Spinal cord (tissue), 10 donors: ENCODE results near the gene DCAF8. TPM values are rescaled to one million over a fixed set of nuclear protein-coding genes. Genes with fewer than 3 reads are reported as not detected.

Experiments
- DNase-seq, 6 donors: peaks; one replicate each; pipeline versions ENCODE4 v3.0.0 to v3.0.0-alpha.2; 2013 to 2015; ENCODE audit warnings: low spot score in 6 of 6, low read depth in 4 of 6
- H3K27ac ChIP-seq: one replicate; pipeline ENCODE4 v1.5.1; 2013; ENCODE audit warnings: low read depth, low read length, control low read depth
- H3K27me3 ChIP-seq: one replicate; pipeline ENCODE4 v1.6.1; 2013; ENCODE audit warnings: low read length; ENCODE audit not compliant: control insufficient read depth, insufficient read depth
- H3K36me3 ChIP-seq: one replicate; pipeline ENCODE4 v1.6.1; 2013; ENCODE audit warnings: low read length; ENCODE audit not compliant: control insufficient read depth, insufficient read depth
- H3K4me1 ChIP-seq: one replicate; pipeline ENCODE4 v1.6.1; 2013; ENCODE audit warnings: low read length; ENCODE audit not compliant: control insufficient read depth, insufficient read depth
- H3K4me3 ChIP-seq: one replicate; pipeline ENCODE4 v1.5.1; 2013; ENCODE audit warnings: low read depth, low read length, control low read depth
- H3K9me3 ChIP-seq: one replicate; pipeline ENCODE4 v1.6.1; 2013; ENCODE audit warnings: low read length; ENCODE audit not compliant: control insufficient read depth, insufficient read depth
- WGBS: methylation state at CpG from one replicate; pipeline ENCODE4 v1.1.5; 2013; ENCODE audit warnings: missing lambda C conversion rate; ENCODE audit not compliant: insufficient coverage; 5-methylcytosine and 5-hydroxymethylcytosine counted together
- polyA plus RNA-seq, 2 donors: library from polyadenylated mRNA; unstranded; fragments of 120-200 nt; gene quantifications; one replicate each; pipeline ENCODE4 v1.2.1, GENCODE V29; 2013; ENCODE audit not compliant: insufficient read length in 2 of 2
- total RNA-seq, 2 donors: library from RNA; depleted of rRNA in 1 of 2; stranded (reverse); fragments of 120-200 nt in 1 of 2; fragments of >200 nt in 1 of 2; gene quantifications; one replicate each; pipeline versions ENCODE4 v1.2.3 to v1.2.4, GENCODE V29; 2013 to 2014
- donor health status: healthy.

The DCAF8 gene
- total and polyA plus RNA-seq, 4 donors, result 87.6 to 179 (median 146) TPM

DNA sequence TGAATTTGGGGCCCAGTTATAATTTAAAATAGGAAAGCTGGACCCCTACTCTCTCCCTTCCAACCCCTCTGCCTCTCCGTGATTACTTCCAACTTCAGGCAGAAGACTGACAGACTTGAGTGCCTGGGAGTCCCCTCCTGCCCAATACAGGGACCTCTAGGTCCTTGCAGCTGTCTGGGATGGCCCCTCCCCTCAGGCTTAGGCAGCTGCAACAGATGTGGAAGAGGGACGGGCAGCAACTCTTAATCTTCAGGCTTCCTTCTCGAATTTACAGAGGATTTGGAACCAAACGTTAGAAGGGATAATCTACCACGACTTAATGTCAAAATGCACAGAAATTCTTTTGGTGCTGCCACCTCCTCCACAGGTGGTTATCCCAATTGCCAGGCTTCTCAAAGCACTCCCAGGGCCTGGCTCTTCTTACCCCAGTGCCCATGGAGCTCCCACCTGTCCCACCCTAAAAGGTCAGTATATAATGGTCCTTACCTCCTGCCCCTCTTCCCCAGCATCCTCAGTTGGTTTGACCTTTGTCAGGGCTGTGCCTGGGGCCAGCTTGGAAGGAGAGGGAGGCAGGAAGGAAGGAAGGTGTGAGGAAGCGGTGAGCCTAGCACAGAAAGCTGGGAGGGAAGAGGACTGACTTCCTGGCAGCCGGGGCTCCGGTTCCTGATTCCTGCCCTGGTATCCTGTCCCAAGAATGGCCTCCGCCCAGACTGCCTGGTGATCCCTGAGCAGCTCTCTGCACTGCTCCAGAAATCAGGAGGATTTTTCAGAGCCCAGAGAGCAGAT, 54.4 kb downstream of the DCAF8 start:
- no peaks in the 10 kb centered on the region for H3K9me3 ChIP-seq
- no peaks in the 10 kb centered on the region for H3K27me3 ChIP-seq
- WGBS, result 47% methylated on average over 8 of the region's 9 CpGs
- no peak for DNase-seq
- peak overlapping the region; percentile 90 for H3K27ac ChIP-seq
- H3K4me3 ChIP-seq, result no peak overlapping the region
- H3K36me3 ChIP-seq, result peaks cover 41% of the 10 kb centered on the region
- H3K4me1 ChIP-seq, result peaks cover 69% of the 10 kb centered on the region

- Histone ChIP-seq H3K4me3 (peak overlapping the region; percentile 94), H3K9me3 (no peaks in the 10 kb centered on the region), H3K27me3 (no peaks in the 10 kb centered on the region), H3K4me1 (peaks cover 69% of the 10 kb centered on the region), H3K36me3 (peaks cover 34% of the 10 kb centered on the region), H3K27ac (peak overlapping the region; percentile 90)
- 42% methylated on average over 4 of the region's 4 CpGs for WGBS
- DNase-seq, result no peak
Observed at GRCh38 chr1:160207118-160207650, 55.2 kb downstream of the DCAF8 start.

DNA sequence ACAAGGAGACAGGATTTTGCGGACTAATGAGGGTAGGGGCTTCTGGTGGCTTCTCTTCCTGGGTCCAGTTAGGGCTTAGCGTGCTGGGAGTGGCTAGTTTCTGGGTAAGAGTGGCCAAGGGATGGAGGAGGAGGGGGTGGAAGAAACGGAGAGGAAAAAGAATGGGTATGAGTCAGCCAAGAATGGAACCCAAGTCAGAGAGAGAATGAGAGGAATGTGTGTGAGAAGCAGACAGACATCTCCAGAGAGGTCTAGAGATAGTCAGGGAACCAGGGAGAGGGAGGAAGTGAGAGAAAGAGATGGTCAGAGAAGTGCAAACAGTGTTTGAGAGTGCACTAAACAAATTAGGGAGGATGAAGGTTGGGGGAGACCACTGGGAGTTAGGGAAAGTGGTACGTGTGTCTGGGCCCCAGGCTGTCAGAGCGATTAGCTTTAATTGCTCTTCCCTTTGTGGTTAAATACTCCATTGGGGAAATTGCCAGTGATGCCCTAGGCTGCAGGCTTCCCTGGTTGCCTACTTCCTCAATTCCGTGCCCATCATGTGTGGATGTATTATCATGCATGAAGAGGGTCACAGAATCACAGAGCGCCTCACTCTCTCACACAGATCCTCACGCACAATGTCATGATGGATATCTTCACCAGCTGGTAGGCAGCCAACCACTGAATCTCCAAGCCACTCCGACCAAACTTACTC, 55.8 kb downstream of the DCAF8 start:
- Histone ChIP-seq H3K4me3 (peak overlapping the region; percentile 94), H3K4me1 (peaks cover 67% of the 10 kb centered on the region), H3K27ac (peak overlapping the region; percentile 94), H3K36me3 (peaks cover 29% of the 10 kb centered on the region), H3K27me3 (no peaks in the 10 kb centered on the region), H3K9me3 (no peaks in the 10 kb centered on the region)
- peak in 2 of 6 donors; percentile 44 to 48 for DNase-seq
- 10% methylated on average over 7 of the region's 9 CpGs for WGBS

- H3K4me1 ChIP-seq, result peaks cover 62% of the 10 kb centered on the region
- H3K27ac ChIP-seq, result peak overlapping the region; percentile 94
- H3K9me3 ChIP-seq, result no peaks in the 10 kb centered on the region
- DNase-seq, result peak in 2 of 6 donors; percentile 72 to 75
- H3K36me3 ChIP-seq, result peaks cover 27% of the 10 kb centered on the region
- 2% methylated on average over 6 of the region's 9 CpGs for WGBS
- peak overlapping the region; percentile 94 for H3K4me3 ChIP-seq
- H3K27me3 ChIP-seq, result no peaks in the 10 kb centered on the region
Observed at GRCh38 chr1:160206036-160206389, 56.3 kb downstream of the DCAF8 start.

DNA sequence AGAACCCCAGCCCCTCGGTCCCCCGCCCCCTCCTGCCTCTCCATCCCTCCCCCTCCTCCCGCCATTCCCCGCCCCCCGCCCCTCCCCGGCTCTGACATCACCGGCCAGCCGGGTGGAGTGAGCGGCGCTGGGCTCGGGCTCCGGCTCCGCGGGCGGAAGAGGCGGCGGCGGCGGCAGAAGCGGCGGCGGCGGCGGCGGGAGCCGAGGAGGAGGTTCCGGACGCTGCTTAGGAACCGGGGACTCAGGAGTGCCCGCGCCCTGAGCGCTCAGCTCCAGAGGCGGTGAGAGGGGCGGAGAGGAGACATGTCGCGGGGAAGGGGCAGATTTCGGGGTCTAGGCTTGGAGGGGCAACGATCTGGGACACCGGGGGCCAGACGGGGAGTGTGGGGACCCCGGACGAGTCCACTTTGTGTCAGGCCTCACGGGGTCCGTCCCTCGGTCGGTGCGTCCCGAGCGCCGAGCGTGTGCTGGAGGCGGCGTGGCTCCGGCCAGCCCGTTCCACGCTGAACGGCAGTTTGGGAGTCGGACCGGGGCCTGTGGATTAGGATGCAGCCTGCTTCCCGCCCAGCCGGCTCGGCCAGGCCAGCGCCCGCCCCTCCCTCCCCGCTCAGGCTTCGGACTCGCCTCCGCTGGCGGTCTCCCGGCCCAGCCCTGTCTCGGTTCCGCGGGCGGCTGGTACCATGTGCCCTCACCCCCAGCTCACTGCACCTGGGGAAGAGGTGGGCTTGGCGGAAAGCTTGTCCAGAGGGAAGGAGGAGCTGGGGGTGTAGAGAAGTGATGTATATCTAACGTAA, 56.9 kb downstream of the DCAF8 start, which contains the start of gene PEA15:
TSS of gene PEA15 (plus strand) at position 143 of the 794 bp plus-strand sequence. CDS start 6,161 bp downstream, outside the sequence.
- no peaks in the 10 kb centered on the region for H3K9me3 ChIP-seq
- peak in 4 of 6 donors; percentile 69 to 94 (median 87) for DNase-seq
- H3K27ac ChIP-seq, result peak within 1 kb of the TSS; percentile 94
- H3K4me1 ChIP-seq, result peaks cover 56% of the 10 kb centered on the region
- under 1% methylated on average over 62 of the region's 76 CpGs for WGBS
- peaks cover 27% of the 10 kb centered on the region for H3K36me3 ChIP-seq
- no peaks in the 10 kb centered on the region for H3K27me3 ChIP-seq
- H3K4me3 ChIP-seq, result peak within 1 kb of the TSS; percentile 94

DNA sequence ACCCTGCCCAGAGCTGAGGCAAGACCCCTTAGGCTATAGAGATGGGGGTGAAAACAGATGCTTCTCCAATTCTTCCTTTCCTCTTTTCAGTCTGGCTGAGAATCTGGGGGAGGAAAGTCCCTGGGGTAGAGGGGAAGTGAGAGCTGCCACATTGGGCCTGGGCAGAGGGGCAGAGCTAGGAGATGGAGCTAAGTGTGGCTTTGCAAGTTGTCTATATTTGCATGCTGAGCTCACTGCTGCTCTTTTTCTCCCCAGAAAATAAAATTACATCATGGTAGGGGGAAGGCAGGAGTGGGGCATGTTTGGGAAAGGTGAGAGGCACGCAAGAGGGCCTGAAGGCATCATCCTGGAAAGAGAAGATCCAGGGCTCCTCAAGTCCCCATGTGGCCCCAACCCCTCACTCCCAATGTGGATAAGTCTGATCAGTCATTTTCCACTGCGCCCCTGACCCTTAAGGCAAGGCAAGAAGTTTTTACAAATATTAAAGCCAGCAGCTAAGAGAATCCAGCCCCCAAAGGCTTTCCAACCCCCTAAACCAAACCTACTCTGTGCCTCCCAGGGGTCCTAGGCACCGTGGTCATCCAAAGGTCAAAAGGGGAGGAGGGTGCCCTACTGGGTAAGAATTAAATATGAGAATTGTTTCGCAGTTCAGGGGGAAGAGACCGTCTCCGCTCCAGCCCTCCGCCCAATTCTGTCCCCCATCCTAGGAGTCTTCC, 57.7 kb downstream of the DCAF8 start:
- Histone ChIP-seq H3K9me3 (no peaks in the 10 kb centered on the region), H3K4me1 (peaks cover 48% of the 10 kb centered on the region), H3K27me3 (no peaks in the 10 kb centered on the region), H3K4me3 (peak overlapping the region; percentile 26), H3K36me3 (peaks cover 25% of the 10 kb centered on the region), H3K27ac (peak overlapping the region; percentile 86)
- 71% methylated on average over 1 of the region's 7 CpGs for WGBS
- peak in 1 of 6 donors; percentile 18 for DNase-seq

DNA sequence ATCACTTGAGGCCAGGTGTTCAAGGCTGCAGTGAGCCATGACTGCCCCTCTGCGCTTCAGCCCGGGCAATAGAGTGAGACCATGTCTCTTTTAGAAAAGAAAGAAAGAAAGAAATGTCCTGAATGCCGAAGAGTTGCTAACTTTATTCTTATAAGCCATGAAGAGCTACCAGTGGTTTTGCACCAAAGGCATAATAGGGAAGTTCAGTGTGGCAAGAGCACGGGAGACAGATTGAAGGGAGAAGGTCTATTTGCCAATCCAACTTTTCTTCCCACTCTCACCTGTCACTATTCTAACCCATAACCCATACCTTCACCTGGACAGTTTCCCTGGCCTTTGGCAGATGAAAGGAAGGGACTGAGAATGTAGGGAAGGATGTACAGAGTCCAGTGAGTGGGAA, 61.6 kb downstream of the DCAF8 start:
- H3K36me3 ChIP-seq, result no peaks in the 10 kb centered on the region
- H3K27ac ChIP-seq, result no peak overlapping the region
- no peak overlapping the region for H3K4me3 ChIP-seq
- no peaks in the 10 kb centered on the region for H3K27me3 ChIP-seq
- 96% methylated on average over 2 of the region's 4 CpGs for WGBS
- no peaks in the 10 kb centered on the region for H3K9me3 ChIP-seq
- H3K4me1 ChIP-seq, result peaks cover 21% of the 10 kb centered on the region
- no peak for DNase-seq

GRCh38 chr1:160197231-160197630, 65.1 kb downstream of the DCAF8 start:
- DNase-seq, result peak in 3 of 6 donors; percentile 29 to 87 (median 59)
- WGBS, result 26% methylated on average over 2 of the region's 4 CpGs
- H3K36me3 ChIP-seq, result no peaks in the 10 kb centered on the region

GRCh38 chr1:160196143-160196542, 66.2 kb downstream of the DCAF8 start:
- Histone ChIP-seq H3K27me3 (no peaks in the 10 kb centered on the region), H3K4me1 (peaks cover 27% of the 10 kb centered on the region), H3K9me3 (no peaks in the 10 kb centered on the region), H3K36me3 (no peaks in the 10 kb centered on the region), H3K4me3 (no peak overlapping the region), H3K27ac (no peak overlapping the region)
- WGBS, result 92% methylated on average over 3 of the region's 4 CpGs
- DNase-seq, result no peak

More at GRCh38 chr1:160197231-160197630, 65.1 kb downstream of the DCAF8 start:
- Histone ChIP-seq H3K27ac (no peak overlapping the region), H3K27me3 (no peaks in the 10 kb centered on the region), H3K4me1 (peaks cover 22% of the 10 kb centered on the region), H3K4me3 (no peak overlapping the region), H3K9me3 (no peaks in the 10 kb centered on the region)
